GM12891 (cell line): ENCODE results near the gene PRR20G.
A peak's percentile ranks its signal among the peaks of the same experiment; 100 is the strongest.
"Not testable (repeated sequence)": the region's sequence is repeated elsewhere in the genome, so short reads cannot be mapped to it uniquely, and the experiment has no call there.

Source experiments
- DNase-seq: peaks from one replicate; pipeline ENCODE4 v3.0.0; 2011; ENCODE audit warnings: low spot score; ENCODE audit not compliant: insufficient read length
- FAIRE-seq: peaks from 2 replicates; lab custom pipeline; 2011; peaks lifted over from hg19 to GRCh38; lab: Jason Lieb, UNC
- PAX5 ChIP-seq: IDR thresholded peaks from 2 replicates; pipeline ENCODE4 v1.6.1; 2011; ENCODE audit warnings: low read length, moderate library complexity, mild to moderate bottlenecking; ENCODE audit not compliant: insufficient read depth, severe bottlenecking
- POLR2A ChIP-seq: IDR thresholded peaks from 2 replicates; pipeline ENCODE4 v1.6.1; 2011; ENCODE audit warnings: low read depth, low read length, control low read depth
- POLR2AphosphoS5 ChIP-seq: IDR thresholded peaks from 2 replicates; pipeline ENCODE4 v1.6.1; 2011; ENCODE audit warnings: low read depth, low read length, control low read depth
- POU2F2 ChIP-seq: IDR thresholded peaks from 2 replicates; pipeline ENCODE4 v1.6.1; 2011; ENCODE audit warnings: low read depth, mild to moderate bottlenecking, control low read depth, low read length, moderate library complexity
- SPI1 ChIP-seq: IDR thresholded peaks from 2 replicates; pipeline ENCODE4 v1.6.1; 2011; ENCODE audit warnings: low read depth, low read length, control low read depth
- TAF1 ChIP-seq: IDR thresholded peaks from 2 replicates; pipeline ENCODE4 v1.6.1; 2011; ENCODE audit warnings: low read depth, low read length, control low read depth

Gene PRR20G

DNA sequence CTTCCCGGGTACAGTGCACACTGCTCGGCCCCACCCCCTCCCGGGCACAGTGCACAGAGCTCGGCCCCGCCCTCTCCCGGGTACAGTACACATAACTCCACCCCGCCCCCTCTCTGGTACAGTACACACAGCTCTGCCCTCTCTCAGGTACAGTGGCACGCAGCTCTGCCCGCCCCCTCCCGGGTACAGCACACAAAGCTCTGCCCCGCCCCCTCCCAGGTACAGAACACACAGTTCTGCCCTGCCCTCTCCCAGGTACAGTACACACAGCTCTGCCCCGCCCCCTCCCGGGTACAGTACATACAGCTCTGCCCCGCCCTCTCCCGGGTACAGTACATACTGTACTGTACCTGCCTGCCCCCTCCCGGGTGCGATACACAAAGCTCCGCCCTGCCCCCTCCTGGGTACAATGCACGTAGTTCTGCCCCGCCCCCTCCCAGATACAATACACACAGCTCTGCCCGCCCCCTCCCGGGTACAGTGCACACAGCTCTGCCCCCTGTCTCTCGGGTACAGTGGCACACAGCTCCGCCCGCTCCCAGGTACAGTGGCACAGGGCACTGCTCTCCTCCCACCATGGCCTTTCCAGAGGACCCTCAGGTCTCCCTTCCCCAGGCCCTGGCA lies 16.4 kb upstream of the PRR20G start:
- TF ChIP-seq POLR2AphosphoS5 (no peak), PAX5 (no peak), TAF1 (no peak), POU2F2 (no peak), POLR2A (no peak), SPI1 (no peak)
- FAIRE-seq, result no peak
- no peak for DNase-seq

DNA sequence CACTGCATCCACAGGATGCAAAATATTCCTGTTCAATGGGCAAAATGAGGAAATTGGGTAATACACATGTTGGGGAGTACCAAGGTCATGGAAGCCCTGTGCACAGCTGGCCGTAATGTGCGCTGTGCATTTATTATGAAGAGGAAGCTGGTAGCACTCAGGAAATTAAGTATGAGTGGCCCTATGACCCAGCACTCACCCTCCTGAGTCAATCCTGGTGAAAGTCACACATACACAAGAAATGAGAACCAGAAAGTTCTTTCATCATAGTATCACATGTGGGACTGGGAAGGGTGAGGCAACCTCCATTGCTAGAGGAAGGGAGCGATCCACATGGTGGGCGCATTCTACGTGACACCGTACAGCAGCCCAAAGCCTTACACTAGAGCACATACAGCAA lies 11.4 kb upstream of the PRR20G start:
- no peak for TF ChIP-seq TAF1
- no peak for TF ChIP-seq PAX5
- no peak for TF ChIP-seq POU2F2
- TF ChIP-seq POLR2A, result no peak
- TF ChIP-seq SPI1, result no peak
- TF ChIP-seq POLR2AphosphoS5, result no peak
- DNase-seq, result no peak
- no peak for FAIRE-seq

DNA sequence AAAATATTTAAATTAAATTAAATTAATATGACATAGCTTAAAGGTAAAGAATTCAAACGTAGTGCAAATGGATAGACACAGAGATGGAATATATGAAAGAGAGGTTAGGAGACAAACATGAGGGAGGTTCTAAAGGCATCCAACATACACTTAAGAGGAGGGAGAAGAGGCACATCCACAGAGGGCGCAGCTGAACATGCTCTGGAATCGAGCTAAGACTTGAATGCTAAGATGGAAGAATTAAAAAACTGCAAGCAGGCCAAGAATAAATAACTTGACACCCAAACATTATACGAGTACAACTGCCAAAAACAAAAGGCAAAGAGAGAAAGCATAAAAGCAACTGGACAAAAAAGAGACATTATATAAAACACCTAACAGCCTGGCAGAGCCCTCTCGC lies 9.1 kb upstream of the PRR20G start:
- TF ChIP-seq POU2F2, result no peak
- TF ChIP-seq PAX5, result no peak
- no peak for TF ChIP-seq TAF1
- no peak for TF ChIP-seq POLR2AphosphoS5
- FAIRE-seq (no peak), DNase-seq (no peak)

DNA sequence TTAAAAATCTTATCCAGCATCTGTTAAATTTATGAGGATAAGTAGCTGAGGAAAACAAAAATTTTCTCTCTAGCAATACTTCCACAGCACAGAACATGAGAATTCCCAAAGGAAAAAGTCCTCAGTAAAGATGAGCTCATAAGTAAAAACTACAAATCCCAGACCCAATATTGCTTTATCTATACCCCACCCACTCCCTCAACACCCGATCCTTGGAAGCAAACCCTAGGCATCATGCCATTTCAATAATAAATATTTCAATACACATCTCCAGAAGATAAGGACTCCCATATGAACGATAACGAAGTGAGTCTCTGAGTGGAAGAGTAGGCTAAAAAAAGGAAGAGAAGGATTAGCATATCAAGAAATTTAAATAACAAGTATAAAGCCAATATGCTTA lies 8.3 kb upstream of the PRR20G start:
- TF ChIP-seq POLR2A (no peak), SPI1 (no peak), PAX5 (no peak), POU2F2 (no peak), TAF1 (no peak), POLR2AphosphoS5 (no peak)
- no peak for DNase-seq
- no peak for FAIRE-seq

DNA sequence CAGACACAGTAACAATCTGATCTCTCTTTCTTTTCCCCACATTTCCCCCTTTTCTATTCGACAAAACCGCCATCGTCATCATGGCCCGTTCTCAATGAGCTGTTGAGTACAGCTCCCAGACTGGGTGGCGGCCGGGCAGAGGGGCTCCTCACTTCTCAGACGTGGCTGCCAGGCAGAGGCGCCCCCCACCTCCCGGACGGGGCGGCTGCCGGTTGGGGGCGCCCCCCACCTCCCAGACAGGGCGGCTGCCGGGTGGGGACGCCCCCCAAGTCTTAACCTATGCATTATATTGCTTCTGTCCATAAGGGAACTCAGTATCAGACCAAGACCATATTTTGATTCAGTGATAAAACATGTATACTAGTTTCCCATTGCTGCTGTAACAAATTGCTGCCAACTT lies 5.8 kb upstream of the PRR20G start:
- DNase-seq, FAIRE-seq: not testable (repeated sequence)

DNA sequence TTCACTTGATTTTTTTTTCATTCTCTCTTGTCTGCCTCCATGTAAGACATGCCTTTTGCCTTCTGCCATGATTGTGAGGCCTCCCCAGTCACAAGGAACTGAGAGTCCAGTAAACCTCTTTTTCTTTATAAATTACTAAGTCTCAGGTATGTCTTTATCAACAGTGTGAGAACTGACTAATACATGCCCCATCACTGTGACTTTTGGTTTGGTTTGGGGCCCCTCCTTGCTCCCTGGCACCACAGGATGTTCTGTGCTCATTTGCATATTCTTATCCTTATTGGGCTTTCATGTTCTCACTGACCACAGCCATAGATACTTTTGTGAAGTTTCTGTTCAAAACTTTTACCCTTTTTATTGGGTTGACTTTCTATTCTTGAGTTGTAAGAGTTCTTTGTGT lies 3.8 kb upstream of the PRR20G start:
- DNase-seq (no peak), FAIRE-seq (no peak)
- TF ChIP-seq SPI1 (0 out of 2 replicates have a peak, but pooled peaks have one; percentile 4), POU2F2 (peak; percentile 29; the same call in 1 of the 2 replicates), TAF1 (no peak)

DNA sequence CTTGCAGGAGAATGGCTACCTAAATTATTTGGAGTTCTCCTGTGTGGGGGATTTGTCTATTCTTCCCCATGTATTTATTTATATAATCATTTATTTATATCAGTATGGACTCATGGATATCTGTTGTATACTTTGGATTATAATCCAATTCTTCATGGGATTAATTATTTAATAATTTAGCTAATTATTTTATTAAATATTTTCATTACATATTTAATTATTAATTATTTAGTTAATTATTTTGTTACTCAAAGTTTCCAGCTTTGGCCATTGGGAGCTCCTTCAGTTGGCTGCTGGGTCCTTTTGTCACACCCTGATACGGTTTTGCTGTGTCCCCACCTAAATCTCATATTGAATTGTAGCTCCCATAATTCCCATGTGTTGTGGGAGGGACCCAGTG lies 3.3 kb upstream of the PRR20G start:
- FAIRE-seq (no peak), DNase-seq (no peak)
- TF ChIP-seq POU2F2 (no peak), TAF1 (no peak), SPI1 (no peak), PAX5 (no peak), POLR2AphosphoS5 (no peak), POLR2A (no peak)

DNA sequence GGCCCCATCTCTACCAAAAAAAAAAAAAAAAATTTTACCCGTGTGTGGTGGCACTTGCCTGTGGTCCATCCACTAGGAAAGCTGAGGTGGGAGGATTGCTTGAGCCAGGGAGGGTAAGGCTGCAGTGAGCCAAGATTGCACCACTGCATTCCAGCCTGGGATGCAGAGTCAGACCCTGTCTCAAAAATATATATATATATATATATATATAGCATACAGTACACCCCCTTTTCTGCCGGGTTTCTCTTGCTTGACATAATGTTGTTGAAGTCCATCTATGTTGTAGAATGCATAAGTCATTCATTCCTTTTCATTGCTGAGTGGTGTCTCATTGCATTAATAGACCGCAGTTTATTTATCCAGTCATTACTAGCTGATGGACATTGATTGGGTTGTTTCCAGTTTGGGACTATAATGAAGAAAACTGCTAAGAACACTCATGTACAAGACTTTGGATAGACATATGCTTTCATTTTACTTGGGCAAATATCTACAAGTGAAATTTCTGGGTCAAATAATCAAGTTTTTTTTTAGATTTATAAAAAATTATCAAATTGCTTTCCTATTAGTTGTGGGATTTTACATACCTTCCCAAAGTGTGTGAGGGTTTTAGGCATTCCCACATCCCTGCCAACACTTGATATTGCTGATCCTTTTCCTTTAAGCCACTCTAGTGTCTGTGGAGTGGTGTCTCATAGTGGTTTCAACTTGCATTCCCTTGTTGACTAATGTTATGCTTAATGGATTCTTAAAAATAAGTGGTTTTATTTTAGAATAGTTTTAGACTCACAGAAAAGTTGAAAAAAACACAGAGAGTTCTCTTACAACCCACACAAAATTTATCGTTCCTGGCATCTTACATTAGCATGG lies 2.1 kb upstream of the PRR20G start:
- DNase-seq (no peak), FAIRE-seq (no peak)
- no peak for TF ChIP-seq POU2F2
- TF ChIP-seq POLR2A, result no peak
- no peak for TF ChIP-seq TAF1

DNA sequence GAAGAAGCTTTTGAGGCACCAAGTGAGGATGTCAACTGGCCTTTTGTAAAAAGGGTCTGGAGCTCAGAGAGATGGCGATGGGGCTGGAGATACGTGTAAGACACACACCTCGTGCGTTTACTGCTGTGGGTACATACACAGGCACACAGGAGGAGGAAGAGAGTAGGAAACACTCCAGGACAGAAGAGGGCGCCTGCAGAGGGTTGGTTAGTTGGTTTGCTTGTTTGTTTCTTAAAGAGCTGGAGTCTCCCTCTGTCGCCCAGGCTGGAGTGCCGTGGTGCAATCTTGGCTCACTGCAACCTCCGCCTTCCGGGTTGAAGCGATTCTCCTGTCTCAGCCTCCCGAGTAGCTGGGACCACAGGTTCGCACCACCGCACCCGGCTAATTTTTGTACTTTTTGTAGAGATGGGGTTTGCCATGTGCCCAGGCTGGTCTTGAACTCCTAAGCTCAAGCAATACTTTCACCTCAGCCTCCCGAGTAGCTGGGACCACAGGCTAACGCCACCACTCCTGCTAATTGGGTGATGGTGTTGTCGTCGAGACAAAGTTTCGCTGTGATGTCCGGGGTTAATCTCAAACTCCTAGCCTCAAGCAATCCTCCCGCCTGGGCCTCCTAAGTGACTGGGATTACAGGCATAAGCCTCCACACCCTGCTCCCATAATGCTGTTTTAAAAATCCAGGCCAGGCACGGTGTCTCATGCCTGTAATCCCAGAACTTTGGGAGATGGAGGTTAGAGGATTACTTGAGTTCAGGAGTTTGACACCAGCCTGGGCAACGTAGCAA lies 1.3 kb upstream of the PRR20G start:
- no peak for FAIRE-seq
- TF ChIP-seq PAX5, result no peak
- no peak for TF ChIP-seq POLR2AphosphoS5
- TF ChIP-seq POU2F2, result no peak
- TF ChIP-seq SPI1, result no peak
- TF ChIP-seq POLR2A, result no peak
- no peak for TF ChIP-seq TAF1
- DNase-seq, result no peak

DNA sequence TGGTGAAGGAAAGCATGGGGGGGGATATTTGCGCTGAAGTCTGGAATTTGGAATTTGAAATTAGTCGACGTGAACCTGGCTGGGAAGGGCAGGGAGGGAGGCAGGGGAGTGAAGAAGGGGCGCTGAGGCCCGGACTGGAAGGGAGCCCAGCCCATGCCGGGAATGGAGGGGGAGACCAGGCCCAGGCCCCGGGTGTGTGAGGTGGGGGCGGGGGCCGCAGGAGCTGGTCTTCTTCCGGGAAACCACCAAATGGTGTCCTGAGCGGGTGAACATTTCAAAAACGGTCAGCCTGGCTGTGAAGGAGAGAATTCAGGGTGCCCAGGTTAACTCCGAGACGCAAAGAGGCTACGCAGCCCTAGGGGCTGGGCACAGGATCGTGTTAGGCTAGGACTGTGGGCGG lies 497 bp upstream of the PRR20G start:
- DNase-seq (no peak), FAIRE-seq (no peak)
- TF ChIP-seq POLR2A, result no peak
- no peak for TF ChIP-seq POU2F2
- TF ChIP-seq TAF1, result no peak
- TF ChIP-seq PAX5, result no peak
- no peak for TF ChIP-seq SPI1
- TF ChIP-seq POLR2AphosphoS5, result no peak
